ENCODE measurements around the gene IFT57.
A peak's percentile ranks its signal among the peaks of the same experiment; 100 is the strongest.
"Not testable (repeated sequence)": the region's sequence is repeated elsewhere in the genome, so short reads cannot be mapped to it uniquely, and the experiment has no call there.

IFT57 gene

DNA sequence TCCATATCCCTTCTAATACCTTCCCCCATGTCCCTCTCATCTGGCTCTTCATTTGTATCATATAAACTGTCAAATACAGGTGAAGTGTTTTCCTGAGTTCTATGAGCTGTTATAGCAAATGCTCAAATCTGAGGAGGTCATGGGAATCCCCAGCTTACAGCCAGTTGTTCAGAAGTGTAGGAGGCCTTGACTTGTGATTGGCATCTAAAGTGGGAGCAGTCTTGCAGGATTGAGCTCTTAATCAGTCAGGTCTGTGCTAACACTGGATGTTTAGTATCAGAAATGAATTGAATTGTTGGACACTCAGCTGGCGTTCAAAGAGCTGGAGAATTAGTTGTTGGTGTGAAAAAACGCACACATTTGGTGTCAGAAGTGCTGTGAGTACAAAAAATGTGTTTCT is 65.0 kb downstream of the IFT57 start:
- DNase-seq, result no peak

- DNase-seq, result no peak
Measured at GRCh38 chr3:108156312-108156853, 65.8 kb downstream of the IFT57 start.

DNA sequence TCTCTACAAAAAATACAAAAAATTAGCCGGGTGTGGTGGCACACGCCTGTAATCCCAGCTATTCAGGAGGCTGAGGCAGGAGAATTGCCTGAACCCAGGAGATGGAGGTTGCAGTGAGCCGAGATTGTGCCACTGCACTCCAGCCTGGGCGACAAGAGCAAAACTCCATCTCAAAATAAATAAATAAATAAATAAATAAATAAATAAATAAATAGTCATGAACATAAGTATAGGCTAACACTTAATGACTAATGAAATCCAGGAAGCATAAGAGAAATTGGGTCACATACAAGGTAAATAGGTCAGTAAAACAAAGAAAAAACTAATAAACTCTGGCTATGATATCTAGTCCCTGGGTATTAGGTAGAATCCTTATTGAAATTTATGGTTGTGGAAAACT is 66.6 kb downstream of the IFT57 start:
- not testable (repeated sequence) for DNase-seq

- DNase-seq, result peak in 2 of 4 experiments; percentile 4 to 16
Measured at GRCh38 chr3:108153451-108153981, 68.7 kb downstream of the IFT57 start.

DNA sequence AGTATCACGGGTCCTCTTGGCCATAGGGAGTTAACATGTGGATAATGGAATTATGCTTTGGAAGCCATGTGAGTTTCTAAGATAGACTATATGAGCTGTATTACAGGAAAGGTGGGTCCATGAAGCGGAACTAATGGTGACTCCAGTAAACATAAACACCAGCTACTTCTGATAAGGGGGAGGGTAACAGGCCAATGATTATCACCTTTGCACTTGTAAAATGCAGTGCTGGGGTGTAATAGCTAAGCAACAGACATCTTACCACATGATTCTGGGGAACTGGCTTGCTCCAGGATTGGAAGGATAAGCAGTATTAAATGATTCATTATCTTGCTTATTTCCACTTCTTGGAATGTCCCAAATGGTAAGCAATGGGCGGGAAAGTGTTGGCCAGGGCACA is 70.0 kb downstream of the IFT57 start:
- DNase-seq, result no peak

DNA sequence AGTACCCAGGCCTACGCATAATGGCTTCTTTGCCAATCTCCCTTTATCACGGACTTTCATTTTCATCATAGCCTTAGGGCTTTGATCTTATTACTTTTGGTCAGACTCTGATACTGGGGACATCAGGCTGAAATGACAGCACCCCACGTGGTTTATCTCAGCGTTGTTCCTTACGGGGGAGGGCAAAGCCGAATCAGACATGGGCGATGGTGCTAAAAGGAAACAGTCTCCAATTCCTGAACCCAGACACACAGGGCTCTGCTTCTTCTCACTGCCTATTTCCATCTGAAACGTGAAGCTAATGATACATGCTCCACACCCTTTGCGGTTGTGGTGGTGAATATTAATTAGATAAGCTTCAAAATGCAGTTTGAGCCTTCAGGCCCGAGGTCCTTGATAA is 72.0 kb downstream of the IFT57 start:
- DNase-seq, result no peak

DNA sequence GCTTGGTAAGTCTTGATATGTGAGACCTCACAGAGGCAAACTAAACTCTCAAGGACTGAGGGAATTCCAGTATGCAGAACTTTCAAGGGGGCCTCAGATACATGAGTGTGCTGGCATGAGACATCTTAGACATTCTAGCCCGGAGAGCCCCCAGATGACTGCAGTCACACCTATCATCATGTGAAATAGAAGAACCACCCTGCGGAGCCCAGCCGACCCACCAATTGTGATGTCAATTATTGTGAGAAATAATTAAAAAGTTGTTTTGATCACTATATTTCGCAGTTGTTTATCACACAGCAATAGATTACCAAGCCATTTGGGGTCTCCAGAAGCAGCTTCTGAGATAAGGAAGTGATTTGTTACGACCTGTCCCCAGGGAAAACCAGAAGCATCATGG is 76.1 kb downstream of the IFT57 start:
- no peak for DNase-seq

DNA sequence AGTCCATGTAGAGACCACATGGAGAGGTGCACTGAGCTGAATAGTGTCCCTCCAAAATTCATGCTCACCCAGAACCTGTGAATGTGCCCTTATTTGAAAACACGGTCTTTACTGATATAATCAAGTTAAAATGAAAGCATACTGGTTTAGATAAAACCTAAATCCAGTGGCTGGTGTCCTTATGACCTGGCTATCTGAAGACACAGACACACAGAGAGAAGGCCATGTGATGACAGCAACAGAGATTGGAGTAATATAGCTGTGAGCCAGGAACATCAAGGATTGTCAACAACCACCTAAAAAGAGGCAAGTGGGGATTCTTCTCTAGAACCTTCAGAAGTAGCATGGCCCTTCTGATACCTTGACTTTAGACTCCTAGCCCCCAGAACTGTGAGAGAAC is 76.6 kb downstream of the IFT57 start:
- no peak for DNase-seq

- no peak for DNase-seq
Measured at GRCh38 chr3:108137460-108137814, 84.8 kb downstream of the IFT57 start.

DNA sequence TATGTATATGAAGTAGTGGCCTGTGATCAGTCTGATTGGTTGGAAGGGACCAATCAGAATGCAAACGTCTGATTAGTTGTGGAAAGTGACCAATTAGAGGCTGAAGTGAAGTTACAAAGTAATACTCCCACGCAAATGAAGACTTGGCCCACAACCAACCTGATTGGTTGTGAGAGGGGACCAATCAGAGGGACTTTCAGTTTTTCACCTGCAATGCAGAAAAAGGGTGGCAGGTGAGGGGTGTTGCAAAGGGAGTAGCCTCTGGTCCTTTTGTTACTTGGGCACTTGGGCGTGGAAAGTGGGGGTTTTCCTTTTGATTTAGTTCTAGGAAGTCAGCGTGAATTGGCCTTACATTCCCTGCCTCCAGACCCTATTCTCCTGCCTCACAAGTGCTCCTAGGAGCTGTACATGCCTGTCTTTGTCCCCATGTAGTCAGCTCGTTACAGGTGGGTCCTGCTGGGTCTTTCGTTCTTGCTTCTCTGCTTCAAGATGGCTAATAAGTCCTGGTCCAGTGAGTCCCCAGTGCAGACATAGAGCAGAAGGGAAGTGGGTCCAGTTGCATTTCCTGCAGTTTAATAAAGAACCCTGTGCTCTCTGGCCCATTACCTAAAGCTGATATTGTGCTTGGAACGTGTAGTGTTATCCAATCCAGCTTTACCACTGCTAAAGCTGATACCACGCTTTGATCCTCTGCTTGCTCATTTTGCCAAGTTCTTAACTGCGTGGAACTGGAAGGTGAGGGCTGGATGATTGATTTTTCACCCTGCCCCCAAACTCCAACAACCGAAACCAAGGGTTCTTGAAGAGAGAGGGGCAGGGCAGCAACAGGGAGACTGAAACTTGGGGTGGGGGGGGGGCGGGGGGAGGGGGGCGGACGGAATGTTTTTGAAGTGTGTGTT is 85.4 kb downstream of the IFT57 start:
- no peak for DNase-seq

- no peak for DNase-seq
Measured at GRCh38 chr3:108134555-108134880, 87.7 kb downstream of the IFT57 start.

GRCh38 chr3:108133858-108134554 is 88.2 kb downstream of the IFT57 start:
- no peak for DNase-seq

DNA sequence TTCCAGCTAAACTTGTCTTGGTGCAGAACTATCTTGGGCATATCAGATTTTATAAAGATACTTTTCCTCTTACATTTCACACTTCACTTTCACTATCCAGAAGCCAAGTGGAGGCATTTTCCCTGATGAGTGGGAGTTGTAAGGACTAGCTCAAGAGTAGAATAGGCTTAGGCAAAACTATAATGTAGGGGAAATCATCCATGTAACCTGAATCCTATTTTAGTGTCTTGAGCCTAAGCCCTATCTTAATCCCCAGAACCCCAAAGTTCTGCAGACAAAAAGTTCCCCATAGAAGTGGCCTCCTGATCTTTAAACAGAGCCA is 89.2 kb downstream of the IFT57 start:
- DNase-seq, result no peak

DNA sequence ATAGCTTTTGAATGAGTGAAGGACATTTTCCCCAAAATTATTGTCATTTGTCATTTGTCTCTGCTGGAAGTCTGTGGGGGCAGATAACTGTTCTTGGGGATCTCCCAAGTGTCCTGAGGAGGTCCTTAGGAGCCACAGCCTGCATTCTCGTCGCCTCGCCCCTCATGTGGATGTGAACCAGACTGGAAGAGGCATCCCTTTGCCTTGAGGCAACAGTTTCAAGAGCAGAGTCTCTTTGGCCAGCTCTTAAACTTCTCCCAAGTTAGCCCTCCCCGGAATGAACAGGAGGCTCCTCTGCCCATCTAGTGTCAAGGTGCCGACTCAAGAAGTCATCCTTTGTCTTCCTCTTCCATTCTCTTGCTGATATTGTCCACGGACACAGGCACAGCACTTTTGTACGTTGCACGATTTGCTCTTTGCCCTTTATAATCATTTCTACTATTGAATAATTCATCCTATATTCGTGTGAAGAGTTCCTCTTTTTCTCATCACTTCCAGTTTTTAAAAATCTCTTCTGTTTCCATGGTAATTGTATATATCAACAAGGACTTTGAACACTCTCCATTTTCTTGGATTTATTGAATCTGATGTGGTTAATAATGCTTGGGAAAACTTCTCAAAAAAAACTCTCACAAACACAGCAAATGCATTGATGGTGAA is 90.6 kb downstream of the IFT57 start:
- no peak for DNase-seq

- DNase-seq, result no peak
Measured at GRCh38 chr3:108130701-108131474, 91.3 kb downstream of the IFT57 start.

DNA sequence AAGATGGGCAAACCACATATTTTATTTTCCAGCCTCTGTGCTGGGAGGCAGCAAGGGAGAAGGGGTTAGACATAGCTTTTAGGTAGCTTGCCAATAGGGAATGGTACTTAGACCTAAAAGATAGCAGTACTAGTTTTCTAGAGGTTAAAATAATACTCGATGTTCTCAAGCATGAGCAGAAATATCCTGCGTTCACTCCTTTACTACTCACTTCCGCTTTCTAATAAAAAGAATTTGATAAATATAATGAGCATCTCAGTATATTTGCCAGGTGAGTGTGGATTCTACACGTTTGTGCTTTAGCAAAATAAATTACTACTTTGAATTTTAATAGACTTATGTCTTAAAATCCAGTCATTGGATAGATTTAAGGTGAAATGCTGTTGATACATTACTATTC is 92.0 kb downstream of the IFT57 start:
- no peak for DNase-seq

DNA sequence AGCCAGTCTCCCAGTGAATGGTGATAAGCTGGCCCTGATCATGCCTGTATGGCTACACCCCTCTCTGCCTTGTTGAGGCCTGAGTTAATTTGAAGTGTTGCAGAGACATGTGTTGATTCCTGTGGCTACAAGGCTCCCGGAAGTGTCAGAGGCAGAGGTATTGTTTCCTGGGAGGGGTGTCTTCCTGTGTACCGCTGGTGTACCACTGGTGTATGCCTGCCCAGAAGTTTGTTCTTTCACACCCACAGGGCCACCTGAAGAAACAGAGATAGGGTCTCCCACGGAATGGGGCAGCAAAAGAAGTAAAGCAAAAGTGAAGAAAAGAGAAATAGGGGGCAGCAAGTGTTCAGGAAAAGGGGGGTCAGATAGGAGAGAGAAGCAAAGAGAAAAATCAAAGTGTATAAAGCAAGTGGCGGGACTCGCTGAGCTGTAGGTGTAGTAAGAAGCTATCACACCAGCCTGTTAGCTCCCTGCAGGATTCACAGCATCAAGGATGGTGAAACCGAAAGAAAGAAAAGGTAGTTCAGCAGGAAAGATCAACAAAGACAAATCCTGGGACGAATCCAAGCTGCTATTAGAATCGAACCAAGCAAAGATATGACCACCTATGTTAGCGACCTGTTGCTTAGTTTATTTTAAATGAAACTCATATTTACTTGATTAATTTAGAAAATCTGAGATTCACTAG is 94.8 kb downstream of the IFT57 start:
- peak in 3 of 4 experiments; percentile 2 to 44 (median 27) for DNase-seq

DNA sequence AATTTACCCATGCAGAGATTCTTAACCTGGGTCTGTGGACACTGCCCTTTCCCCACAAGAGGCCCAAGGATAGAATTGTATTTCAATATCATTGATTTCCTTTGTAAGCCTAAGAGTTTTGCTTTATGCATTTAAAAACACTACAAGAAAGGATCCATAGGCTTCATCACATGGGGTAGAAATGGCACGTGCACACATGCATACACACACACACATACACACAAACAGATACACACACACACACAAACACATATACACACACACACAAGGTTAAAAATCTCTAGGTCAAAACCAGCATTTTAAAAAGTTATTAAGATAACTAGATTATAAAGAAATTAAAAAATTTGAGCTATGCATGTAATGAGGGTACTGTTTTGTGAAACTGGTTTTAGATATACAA is 95.9 kb downstream of the IFT57 start:
- DNase-seq, result no peak

DNA sequence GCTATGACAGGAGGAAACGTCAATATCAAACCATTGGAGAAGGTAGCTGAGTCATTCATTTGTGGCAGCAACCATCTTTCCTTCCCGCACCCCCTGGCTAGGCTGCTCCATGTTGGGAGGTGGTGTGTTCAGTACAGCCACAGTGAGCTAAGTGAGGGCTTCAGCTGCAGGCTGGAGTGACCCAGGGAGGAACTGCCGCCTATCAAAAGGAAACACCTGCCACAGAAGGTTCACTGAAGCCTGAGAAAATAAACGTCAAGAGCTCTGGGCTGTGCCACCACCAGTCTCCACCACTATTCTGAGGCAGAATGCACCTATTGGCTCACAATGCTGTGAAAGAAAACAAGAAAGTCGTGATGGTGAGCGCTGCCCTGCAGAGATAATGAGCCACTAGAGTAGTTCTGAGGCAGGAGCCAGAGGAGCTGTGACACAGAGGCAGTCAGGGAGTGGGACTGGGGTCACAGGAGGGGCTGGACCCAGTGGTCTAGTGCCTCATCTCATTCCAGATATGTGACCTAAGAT is 96.6 kb downstream of the IFT57 start:
- DNase-seq, result peak in 3 of 4 experiments; percentile 12 to 30 (median 27)

- DNase-seq, result no peak
Measured at GRCh38 chr3:108125153-108125543, 97.1 kb downstream of the IFT57 start.

GRCh38 chr3:108124337-108125152 is 97.7 kb downstream of the IFT57 start:
- peak in 2 of 4 experiments; percentile 9 to 11 for DNase-seq

Data from activated naive CD4-positive, alpha-beta T cell (primary cell).